ENCODE results near the gene KLHL3. TPM values are rescaled to one million over a fixed set of nuclear protein-coding genes. Genes with fewer than 3 reads are reported as not detected.

Gene KLHL3
- total RNA-seq, 1 donor from 2014 or later: 2.2 TPM

DNA sequence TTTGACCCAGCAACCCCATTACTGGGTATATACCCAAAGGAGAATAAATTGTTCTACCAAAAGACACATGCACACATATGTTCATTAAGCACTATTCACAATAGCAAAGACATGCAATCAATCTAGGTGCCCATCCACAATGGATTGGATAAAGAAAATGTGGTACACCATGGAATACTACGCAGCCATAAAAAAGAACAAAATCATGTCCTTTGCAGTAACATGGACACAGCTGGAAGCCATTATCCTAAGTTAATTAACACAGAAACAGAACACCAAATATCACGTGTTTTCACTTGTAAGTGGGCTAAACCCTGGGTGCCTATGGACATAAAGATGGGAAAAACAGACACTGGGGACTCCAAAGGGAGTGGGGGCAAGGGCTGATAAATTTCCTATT, 46.6 kb downstream of the KLHL3 start:
- Mint-ChIP-seq H3K4me1 (peaks cover 10% of the 10 kb centered on the region), H3K27ac (no peak overlapping the region), H3K4me3 (no peak overlapping the region), H3K9me3 (no peaks in the 10 kb centered on the region), H3K36me3 (ENCODE audit: low read depth) (peaks cover 7% of the 10 kb centered on the region), H3K27me3 (no peaks in the 10 kb centered on the region)
- no peak for DNase-seq
- intact Hi-C loops (cut with micrococcal nuclease): no loop called here

DNA sequence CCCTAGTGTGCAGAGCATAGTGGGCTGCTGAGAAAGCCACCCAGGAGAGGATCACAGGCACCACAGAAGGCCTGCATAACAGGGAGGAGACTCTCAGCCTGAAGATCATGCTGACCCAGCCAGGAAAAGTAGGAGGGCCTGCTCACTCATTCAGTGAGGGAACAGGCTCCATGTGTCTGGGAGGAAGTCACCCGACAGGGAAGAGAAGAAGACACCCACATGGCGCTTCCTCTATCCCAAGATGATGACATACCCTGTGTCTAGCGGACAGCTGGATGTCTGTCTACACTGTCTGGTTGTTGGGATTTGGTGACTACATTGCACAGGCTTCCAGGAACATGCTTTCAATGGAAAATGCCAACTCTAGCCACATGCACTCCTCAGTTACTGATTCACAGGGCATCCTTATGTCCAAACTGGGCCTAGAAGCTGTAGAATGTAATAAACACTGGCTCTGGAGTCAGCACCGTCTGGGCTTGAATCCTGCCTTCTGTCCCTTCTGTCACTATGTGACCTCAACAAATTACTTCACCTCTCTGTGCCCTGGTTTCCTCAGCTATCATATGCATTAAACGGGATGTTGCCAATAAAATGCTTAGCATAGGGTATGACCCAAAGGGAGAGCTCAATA, 47.6 kb downstream of the KLHL3 start:
- no peak for DNase-seq
- H3K9me3 Mint-ChIP-seq: peaks cover 5% of the 10 kb centered on the region
- peaks cover 7% of the 10 kb centered on the region for H3K36me3 Mint-ChIP-seq (ENCODE audit: low read depth)
- H3K27me3 Mint-ChIP-seq: no peaks in the 10 kb centered on the region
- H3K27ac Mint-ChIP-seq: no peak overlapping the region
- H3K4me1 Mint-ChIP-seq: peaks cover 5% of the 10 kb centered on the region
- intact Hi-C loops (cut with micrococcal nuclease): no loop called here
- H3K4me3 Mint-ChIP-seq: no peak overlapping the region

DNA sequence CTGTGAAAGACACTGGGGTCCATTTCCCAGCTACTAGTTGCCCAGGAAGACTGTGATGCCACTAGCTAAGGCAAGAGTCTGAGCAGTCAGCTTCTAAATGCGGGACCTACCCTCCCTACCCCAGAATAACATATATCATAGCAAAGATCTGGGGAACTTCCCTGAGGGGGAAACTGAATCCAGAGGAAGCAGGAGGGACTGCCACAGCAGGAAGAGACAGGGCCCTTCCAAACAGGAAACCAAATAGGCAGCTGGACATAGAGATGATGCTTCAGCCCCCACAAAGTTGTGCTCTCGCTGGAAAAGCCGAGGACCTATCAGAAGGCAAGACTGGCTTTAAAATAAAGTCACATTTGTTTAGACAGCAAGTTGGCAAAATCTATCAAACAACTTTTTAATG, 51.1 kb downstream of the KLHL3 start:
- intact Hi-C loops (cut with micrococcal nuclease): no loop called here
- Mint-ChIP-seq H3K4me1 (no peaks in the 10 kb centered on the region), H3K9me3 (peaks cover 5% of the 10 kb centered on the region), H3K4me3 (no peak overlapping the region), H3K27ac (no peak overlapping the region), H3K27me3 (no peaks in the 10 kb centered on the region), H3K36me3 (ENCODE audit: low read depth) (peaks cover 5% of the 10 kb centered on the region)
- DNase-seq: no peak

DNA sequence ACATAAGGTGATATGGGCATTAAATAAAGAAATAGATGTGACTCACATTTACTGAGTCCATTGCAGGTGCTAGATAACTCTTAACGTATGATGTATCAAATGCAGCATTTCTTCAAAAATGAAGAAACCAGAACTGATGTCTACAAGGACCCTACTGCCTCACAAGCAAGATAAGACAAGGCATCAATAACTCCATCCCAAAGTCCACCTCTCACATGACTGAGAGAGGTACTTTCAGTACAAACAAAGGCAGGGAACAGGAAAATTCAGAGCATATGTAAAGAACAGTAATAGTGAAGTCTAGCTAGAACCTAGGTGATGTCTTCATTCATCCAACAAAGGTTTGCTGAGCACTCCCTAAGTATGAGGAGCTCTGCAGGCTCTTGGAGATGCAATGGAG, 54.7 kb downstream of the KLHL3 start:
- Mint-ChIP-seq H3K36me3 (ENCODE audit: low read depth) (no peaks in the 10 kb centered on the region), H3K4me3 (no peak overlapping the region), H3K27ac (no peak overlapping the region), H3K4me1 (no peaks in the 10 kb centered on the region), H3K9me3 (peaks cover 5% of the 10 kb centered on the region), H3K27me3 (no peaks in the 10 kb centered on the region)
- DNase-seq: no peak
- intact Hi-C loops (cut with micrococcal nuclease): no loop called here

DNA sequence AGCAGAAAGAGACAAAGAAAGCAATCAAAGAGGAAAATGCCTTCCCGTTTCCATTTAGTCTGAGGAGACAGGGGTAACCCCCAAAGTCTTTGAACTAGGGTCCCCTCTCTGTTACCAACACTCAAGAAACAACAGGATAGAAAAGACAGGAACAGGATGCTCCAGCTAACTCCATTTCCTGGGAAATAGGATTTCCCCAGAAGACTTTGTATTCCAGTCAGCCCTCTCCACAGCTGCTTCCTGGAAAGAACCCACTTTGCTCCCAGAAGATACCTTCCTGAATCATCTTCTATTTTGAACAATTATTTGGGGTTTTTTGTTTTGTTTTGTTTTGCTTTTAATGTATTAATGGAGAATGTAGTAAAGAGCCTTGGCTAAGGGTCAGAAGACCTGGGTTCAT, 56.0 kb downstream of the KLHL3 start:
- Mint-ChIP-seq H3K4me3 (no peak overlapping the region), H3K9me3 (peaks cover 5% of the 10 kb centered on the region), H3K27ac (no peak overlapping the region), H3K27me3 (no peaks in the 10 kb centered on the region), H3K36me3 (ENCODE audit: low read depth) (no peaks in the 10 kb centered on the region), H3K4me1 (no peaks in the 10 kb centered on the region)
- no peak for DNase-seq
- intact Hi-C loops (cut with micrococcal nuclease): no loop called here

DNA sequence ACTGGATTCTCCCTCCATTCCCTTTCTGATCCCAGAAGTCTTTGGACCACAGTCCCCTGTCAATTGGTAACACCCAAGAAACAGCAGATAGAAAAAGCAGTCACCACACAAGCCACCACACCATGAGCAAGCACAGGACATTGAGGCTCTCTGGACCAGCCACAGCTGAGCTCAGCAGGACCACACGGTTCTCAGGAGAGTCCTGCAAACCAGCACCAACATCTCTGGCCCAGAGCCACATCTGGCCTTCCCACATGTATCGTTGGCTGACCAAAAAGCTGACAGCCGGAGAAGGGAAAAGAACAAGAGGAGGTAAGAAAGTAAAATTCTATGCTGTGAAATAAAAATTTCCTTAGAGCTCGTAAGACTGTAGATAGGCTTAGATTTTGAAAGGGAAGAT, 56.7 kb downstream of the KLHL3 start:
- Mint-ChIP-seq H3K36me3 (ENCODE audit: low read depth) (no peaks in the 10 kb centered on the region), H3K4me3 (no peak overlapping the region), H3K9me3 (peaks cover 5% of the 10 kb centered on the region), H3K4me1 (no peaks in the 10 kb centered on the region), H3K27me3 (no peaks in the 10 kb centered on the region), H3K27ac (no peak overlapping the region)
- intact Hi-C loops (cut with micrococcal nuclease): no loop called here
- DNase-seq: no peak

DNA sequence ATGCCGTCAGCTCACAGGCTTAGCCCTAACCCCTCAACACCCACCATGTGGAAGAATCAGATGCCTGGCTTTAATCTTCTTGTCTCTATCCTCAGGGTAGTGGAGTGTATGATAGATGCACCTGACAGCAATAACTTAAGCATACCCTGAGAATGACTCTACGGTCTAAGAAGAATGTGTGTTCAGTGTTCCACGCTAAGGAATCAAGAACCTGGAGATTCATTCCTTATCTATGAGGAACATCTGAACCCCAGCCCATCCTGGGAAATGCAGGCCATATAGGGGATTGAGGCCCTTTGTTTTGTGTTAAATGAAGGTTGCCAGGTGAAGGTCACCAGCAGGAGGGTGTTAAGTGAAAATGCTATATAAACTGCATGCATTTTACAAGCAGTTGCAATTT, 63.0 kb downstream of the KLHL3 start:
- no peak overlapping the region for H3K27ac Mint-ChIP-seq
- no peak for DNase-seq
- H3K27me3 Mint-ChIP-seq: no peaks in the 10 kb centered on the region
- peaks cover 2% of the 10 kb centered on the region for H3K4me1 Mint-ChIP-seq
- intact Hi-C loops (cut with micrococcal nuclease): no loop called here
- H3K36me3 Mint-ChIP-seq (ENCODE audit: low read depth): no peaks in the 10 kb centered on the region
- H3K9me3 Mint-ChIP-seq: no peaks in the 10 kb centered on the region
- H3K4me3 Mint-ChIP-seq: no peak overlapping the region

DNA sequence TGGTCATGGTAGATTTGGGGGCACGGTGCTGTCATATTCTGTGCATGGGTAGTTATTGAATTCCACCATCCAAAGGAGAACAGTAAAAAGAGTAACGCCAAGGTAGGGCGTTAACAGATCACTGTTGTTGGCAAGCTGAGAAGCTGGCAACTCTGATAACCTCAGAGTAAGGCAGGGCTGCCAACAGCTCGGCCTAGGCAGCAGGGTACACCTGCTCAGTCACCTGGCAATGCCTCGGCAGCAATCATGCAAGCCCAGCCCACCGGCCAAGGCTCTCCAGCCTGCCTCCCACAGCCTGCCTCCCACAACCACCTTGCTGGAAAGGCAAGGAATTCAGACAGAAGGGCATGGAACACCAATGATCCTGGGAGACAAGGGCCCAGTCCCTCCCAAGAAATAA, 63.9 kb downstream of the KLHL3 start:
- intact Hi-C loops (cut with micrococcal nuclease): no loop called here
- Mint-ChIP-seq H3K27me3 (no peaks in the 10 kb centered on the region), H3K4me1 (peaks cover 2% of the 10 kb centered on the region), H3K36me3 (ENCODE audit: low read depth) (no peaks in the 10 kb centered on the region), H3K4me3 (no peak overlapping the region), H3K27ac (no peak overlapping the region), H3K9me3 (no peaks in the 10 kb centered on the region)
- DNase-seq: no peak

DNA sequence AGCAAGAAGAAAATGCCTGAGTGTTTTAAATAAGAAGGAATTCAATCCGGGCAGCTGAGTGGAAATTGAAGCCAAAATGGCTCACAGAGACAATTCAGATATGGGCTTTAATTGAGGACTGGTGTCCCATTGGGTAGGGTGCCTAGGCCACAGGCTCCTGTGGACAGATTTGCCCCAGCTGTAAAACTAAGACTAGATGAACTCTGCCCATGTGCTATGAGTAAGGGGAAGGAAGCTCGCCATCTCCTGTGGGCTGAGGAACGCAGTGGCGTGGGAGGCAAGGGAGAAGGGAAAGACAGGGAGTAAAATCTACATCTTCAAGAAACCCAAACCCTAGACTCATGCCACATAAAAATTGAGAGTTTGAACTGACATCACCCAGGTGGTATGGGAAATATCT, 66.1 kb downstream of the KLHL3 start:
- Mint-ChIP-seq H3K36me3 (ENCODE audit: low read depth) (no peaks in the 10 kb centered on the region), H3K4me3 (no peak overlapping the region), H3K27me3 (no peaks in the 10 kb centered on the region), H3K27ac (no peak overlapping the region), H3K4me1 (peaks cover 14% of the 10 kb centered on the region), H3K9me3 (no peaks in the 10 kb centered on the region)
- no peak for DNase-seq
- intact Hi-C loops (cut with micrococcal nuclease): no loop called here

DNA sequence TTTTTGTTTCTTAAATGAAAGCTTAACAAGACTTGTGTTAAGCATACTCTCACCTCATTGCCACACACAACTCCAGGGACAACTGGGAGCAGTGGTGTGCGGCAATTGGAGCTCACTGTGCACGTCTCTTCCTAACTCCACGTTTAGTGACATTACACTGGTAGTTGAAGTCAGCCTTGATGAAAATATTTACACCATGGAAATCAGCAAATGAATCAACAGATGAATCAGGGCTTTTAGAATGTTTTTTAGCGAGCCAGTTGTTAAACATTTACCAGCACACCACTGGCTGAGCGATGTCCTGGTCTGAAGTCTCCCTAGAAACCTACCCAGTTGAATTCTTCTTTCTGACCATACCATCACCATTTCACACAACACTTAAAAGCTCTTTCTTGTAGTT, 67.3 kb downstream of the KLHL3 start:
- no peaks in the 10 kb centered on the region for H3K36me3 Mint-ChIP-seq (ENCODE audit: low read depth)
- no peak for DNase-seq
- peaks cover 14% of the 10 kb centered on the region for H3K4me1 Mint-ChIP-seq
- no peak overlapping the region for H3K4me3 Mint-ChIP-seq
- H3K27me3 Mint-ChIP-seq: no peaks in the 10 kb centered on the region
- intact Hi-C loops (cut with micrococcal nuclease): no loop called here
- no peaks in the 10 kb centered on the region for H3K9me3 Mint-ChIP-seq
- no peak overlapping the region for H3K27ac Mint-ChIP-seq

DNA sequence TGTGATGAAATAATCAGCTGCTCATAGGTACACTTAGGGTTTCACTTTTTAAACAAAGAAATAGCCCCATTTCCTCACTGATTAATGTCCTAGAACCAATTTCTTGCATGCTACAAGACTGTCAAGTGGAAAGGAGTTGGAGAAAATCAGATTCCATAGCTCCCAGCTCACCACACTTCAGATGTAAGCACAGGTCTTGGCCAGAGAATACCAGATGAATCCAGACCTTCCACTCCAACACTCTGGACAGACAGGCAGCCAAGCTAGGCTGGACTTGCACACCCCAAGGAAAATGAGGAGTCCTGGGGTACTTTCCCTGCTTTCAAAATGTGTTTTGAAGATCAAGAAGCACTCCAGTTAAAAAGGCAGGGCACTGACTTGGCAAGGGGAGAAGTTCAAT, 68.5 kb downstream of the KLHL3 start:
- Mint-ChIP-seq H3K36me3 (ENCODE audit: low read depth) (no peaks in the 10 kb centered on the region), H3K27me3 (no peaks in the 10 kb centered on the region), H3K4me3 (no peak overlapping the region), H3K9me3 (no peaks in the 10 kb centered on the region), H3K27ac (no peak overlapping the region), H3K4me1 (peaks cover 14% of the 10 kb centered on the region)
- intact Hi-C loops (cut with micrococcal nuclease): no loop called here
- no peak for DNase-seq

DNA sequence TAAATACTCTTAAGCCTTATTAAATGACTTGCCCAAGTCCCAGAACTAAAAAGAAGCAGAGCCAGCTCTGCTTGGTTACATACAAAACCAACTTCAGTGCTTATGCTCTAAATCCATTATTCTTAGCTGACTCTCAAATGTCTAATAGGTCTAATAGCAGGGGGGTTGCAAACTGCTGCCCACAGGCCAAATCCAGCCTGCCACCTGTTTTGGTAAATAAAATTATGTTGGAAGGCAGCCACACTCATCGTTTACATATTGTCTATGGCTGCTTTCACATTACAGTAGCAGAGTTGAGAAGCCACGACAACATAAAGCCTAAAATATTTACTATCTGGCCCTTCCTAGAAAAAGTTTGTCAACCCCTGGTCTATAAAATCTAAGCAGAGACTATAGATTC, 69.0 kb downstream of the KLHL3 start:
- H3K27ac Mint-ChIP-seq: peak overlapping the region; percentile 34
- H3K27me3 Mint-ChIP-seq: no peaks in the 10 kb centered on the region
- H3K4me3 Mint-ChIP-seq: no peak overlapping the region
- intact Hi-C loops (cut with micrococcal nuclease): loop anchor here (1.0 kb wide), 1 partner anchor 70 kb away; no protein-coding TSS in a partner anchor
- DNase-seq: no peak
- peaks cover 14% of the 10 kb centered on the region for H3K4me1 Mint-ChIP-seq
- no peaks in the 10 kb centered on the region for H3K9me3 Mint-ChIP-seq
- no peaks in the 10 kb centered on the region for H3K36me3 Mint-ChIP-seq (ENCODE audit: low read depth)

DNA sequence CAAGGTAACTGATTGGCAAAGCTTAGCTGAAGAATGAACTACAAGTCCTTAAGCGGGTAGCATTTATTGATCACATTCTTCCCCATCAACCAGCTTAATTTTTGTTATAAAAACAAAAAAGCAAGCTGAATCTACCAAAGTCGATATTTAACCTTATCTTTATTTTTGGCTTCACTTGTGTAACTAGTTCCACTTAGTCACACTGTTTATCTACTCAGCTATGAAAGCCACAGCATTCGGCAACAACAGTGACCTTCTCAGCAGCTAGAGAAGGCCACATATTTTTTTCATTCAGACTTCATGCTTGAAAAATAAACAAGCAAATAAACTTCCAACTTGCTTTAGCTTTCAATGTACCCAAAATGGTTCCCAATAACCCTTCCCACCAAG, 69.4 kb downstream of the KLHL3 start:
- Mint-ChIP-seq H3K4me1 (peaks cover 17% of the 10 kb centered on the region), H3K27ac (peak overlapping the region; percentile 49), H3K4me3 (no peak overlapping the region), H3K27me3 (no peaks in the 10 kb centered on the region), H3K36me3 (ENCODE audit: low read depth) (no peaks in the 10 kb centered on the region), H3K9me3 (no peaks in the 10 kb centered on the region)
- intact Hi-C loops (cut with micrococcal nuclease): loop anchor here (1.0 kb wide), 1 partner anchor 71 kb away; no protein-coding TSS in a partner anchor
- no peak for DNase-seq

DNA sequence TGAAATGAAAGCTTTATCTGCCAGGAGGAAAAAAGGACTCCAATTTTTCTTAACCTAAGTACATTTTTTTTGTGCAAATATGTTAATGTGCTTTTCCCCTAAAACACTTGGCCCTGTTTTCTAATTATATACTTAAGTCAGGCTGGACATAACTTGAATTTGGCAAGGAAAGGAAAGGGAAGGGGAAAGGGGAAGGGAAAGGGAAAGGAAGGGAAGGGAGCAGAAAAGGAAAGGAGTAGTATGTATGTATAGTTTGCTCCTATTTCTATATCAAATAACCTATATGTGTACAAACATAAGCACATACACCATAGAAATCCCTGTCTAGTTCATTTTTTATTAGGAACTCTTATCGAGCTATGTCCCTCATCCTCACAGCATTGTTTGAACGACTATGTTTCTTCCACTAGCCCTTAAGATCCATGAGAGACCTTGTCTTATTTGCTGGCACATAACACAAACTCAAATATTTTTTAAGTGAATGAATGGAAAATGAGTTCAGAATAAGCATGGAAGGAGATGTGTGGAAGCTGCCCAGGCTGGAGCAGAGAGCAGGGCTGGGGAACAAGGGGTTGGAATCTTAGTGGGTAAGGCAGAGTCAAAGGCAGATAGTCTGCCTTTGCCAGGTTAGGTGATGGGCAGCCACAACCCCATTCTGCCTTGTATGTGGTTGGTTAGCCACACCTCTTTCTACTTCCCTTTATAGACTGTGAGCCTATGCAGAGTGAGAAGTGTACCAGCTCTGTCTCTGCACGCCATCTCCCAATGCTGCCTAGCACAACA, 70.0 kb downstream of the KLHL3 start:
- Mint-ChIP-seq H3K9me3 (no peaks in the 10 kb centered on the region), H3K4me3 (no peak overlapping the region), H3K27me3 (no peaks in the 10 kb centered on the region), H3K36me3 (ENCODE audit: low read depth) (no peaks in the 10 kb centered on the region), H3K4me1 (peaks cover 17% of the 10 kb centered on the region), H3K27ac (peak overlapping the region; percentile 49)
- intact Hi-C loops (cut with micrococcal nuclease): loop anchor here (1.0 kb wide), 1 partner anchor 71 kb away; no protein-coding TSS in a partner anchor
- peak; percentile 78 for DNase-seq
